ENCODE data around the gene LAMA2.
"Not testable (repeated sequence)": the region's sequence is repeated elsewhere in the genome, so short reads cannot be mapped to it uniquely, and the experiment has no call there.

GRCh38 chr6:129088481-129088880 lies 205.5 kb downstream of the LAMA2 start:
- not testable (repeated sequence) for TF ChIP-seq CTCF, EP300 (IDR thresholded peaks at IDR 0.05)
